Gastrocnemius medialis (tissue), 4 donors: Measurements from ENCODE around the gene SLAMF1.

ENCODE experiments used
- POLR2A ChIP-seq, 2 donors: fragments of 450-650 bp; IDR thresholded peaks; one replicate each; pipeline ENCODE4 v1.6.1; 2017; ENCODE audit warnings: antibody characterized with exemption in 2 of 2, mild to moderate bottlenecking in 2 of 2, moderate library complexity in 2 of 2
- TF ChIP-seq, protein P1 (sequence below), 5 experiments: fragments of 450-650 bp in 3 of 5; fragments of 200-600 bp in 2 of 5; sonication (generic) in 2 of 5; IDR thresholded peaks in 4 of 5; conservative IDR thresholded peaks in 1 of 5; 1 replicate in 4 of 5; 2 replicates in 1 of 5; pipeline ENCODE4 v1.5.1; 2016 to 2019; ENCODE audit warnings: antibody characterized with exemption in 5 of 5, mild to moderate bottlenecking in 3 of 5, moderate library complexity in 3 of 5

GRCh38 chr1:160659566-160659965 lies 12.7 kb upstream of the SLAMF1 start:
- TF ChIP-seq, protein P1, sequence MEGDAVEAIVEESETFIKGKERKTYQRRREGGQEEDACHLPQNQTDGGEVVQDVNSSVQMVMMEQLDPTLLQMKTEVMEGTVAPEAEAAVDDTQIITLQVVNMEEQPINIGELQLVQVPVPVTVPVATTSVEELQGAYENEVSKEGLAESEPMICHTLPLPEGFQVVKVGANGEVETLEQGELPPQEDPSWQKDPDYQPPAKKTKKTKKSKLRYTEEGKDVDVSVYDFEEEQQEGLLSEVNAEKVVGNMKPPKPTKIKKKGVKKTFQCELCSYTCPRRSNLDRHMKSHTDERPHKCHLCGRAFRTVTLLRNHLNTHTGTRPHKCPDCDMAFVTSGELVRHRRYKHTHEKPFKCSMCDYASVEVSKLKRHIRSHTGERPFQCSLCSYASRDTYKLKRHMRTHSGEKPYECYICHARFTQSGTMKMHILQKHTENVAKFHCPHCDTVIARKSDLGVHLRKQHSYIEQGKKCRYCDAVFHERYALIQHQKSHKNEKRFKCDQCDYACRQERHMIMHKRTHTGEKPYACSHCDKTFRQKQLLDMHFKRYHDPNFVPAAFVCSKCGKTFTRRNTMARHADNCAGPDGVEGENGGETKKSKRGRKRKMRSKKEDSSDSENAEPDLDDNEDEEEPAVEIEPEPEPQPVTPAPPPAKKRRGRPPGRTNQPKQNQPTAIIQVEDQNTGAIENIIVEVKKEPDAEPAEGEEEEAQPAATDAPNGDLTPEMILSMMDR (IDR thresholded peaks at IDR 0.05 in 4 of 5, conservative IDR thresholded peaks at IDR 0.05 in 1 of 5), result no peak
- no peak for TF ChIP-seq POLR2A (IDR thresholded peaks at IDR 0.05)
